ENCODE results near the gene AANAT.

The AANAT gene

DNA sequence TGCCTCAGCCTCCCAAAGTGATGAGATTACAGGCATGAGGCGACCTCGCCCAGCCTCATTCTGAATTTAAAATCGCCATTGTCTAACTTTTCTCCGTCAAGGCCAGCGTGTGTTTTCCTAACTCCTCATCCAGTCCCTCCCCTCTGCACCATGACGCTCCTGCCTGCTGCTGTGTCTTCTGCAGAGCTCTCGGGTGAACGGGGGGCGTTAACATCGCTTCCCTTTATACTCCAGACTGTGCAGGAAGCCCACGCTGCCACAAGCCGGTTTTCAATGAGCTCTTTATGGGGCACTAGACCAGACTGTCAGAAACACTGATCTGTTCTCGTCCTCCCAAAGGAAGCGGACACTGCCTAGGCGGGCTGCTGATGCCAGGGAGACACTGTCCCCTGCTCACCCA is 13.2 kb downstream of the AANAT start:
- no peak for DNase-seq (ENCODE audit: low read depth)
- TF ChIP-seq, protein P1, sequence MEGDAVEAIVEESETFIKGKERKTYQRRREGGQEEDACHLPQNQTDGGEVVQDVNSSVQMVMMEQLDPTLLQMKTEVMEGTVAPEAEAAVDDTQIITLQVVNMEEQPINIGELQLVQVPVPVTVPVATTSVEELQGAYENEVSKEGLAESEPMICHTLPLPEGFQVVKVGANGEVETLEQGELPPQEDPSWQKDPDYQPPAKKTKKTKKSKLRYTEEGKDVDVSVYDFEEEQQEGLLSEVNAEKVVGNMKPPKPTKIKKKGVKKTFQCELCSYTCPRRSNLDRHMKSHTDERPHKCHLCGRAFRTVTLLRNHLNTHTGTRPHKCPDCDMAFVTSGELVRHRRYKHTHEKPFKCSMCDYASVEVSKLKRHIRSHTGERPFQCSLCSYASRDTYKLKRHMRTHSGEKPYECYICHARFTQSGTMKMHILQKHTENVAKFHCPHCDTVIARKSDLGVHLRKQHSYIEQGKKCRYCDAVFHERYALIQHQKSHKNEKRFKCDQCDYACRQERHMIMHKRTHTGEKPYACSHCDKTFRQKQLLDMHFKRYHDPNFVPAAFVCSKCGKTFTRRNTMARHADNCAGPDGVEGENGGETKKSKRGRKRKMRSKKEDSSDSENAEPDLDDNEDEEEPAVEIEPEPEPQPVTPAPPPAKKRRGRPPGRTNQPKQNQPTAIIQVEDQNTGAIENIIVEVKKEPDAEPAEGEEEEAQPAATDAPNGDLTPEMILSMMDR (conservative IDR thresholded peaks at IDR 0.05; ENCODE audit: low read length), result no peak
- no peak overlapping the region for H3K4me3 ChIP-seq (ENCODE audit: low read length)

DNA sequence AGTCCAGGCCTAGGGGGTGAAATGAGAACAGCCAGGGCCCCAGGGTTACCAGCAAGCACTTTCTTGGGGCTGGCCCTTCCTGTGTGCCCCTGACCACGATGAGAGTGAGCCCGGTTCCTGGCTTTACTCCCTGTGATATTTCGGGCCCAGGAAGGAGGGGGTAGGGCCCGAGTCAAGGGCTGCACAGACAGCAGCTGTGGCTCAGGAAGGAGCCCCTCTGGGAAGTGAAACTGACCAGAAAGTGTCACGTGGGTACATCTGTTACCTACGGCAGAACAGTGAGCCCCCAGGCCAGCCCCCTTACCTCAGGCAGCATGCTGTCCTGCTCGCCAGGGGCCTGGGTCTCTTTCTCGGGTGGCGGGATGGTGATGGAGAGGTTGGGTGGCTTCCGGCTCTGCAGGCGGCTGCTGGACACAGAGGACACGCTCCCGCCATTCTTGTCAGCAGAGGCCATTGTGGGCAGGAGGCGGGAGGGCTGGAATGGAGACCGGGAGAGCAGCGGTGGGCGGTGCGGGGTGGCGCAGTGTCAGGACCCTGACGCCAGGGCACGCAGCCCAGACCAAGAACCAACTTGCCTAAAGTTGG is 13.8 kb downstream of the AANAT start:
- DNase-seq (ENCODE audit: low read depth), result no peak
- no peak overlapping the region for H3K4me3 ChIP-seq (ENCODE audit: low read length)
- TF ChIP-seq, protein P1 (conservative IDR thresholded peaks at IDR 0.05; ENCODE audit: low read length), result no peak

DNA sequence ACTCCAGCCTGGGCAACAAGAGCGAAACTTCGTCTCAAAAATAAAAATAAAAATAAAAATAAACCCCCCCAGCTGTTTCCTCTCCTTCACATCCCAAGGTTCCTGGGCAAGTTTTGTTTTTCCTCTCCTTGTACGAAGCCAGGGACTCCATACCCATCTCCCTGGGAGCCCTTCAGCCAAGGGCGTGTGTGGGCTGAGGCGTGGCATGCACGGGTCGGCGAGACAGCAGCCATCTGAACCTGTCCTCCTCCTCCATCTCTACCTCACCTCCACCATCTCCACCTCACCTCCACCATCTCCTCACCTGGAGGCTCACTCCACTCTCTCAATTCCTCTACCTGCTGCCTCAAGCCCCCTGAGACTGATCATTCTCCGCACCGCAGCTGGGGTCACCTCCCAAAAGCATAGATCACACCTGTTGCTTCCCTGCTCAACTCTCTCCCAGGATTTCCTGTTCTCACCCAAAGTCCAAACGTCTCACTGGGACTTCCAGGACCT is 16.9 kb downstream of the AANAT start:
- H3K4me3 ChIP-seq (ENCODE audit: low read length), result no peak overlapping the region
- DNase-seq (ENCODE audit: low read depth), result no peak
- TF ChIP-seq, protein P1 (conservative IDR thresholded peaks at IDR 0.05; ENCODE audit: low read length), result no peak

DNA sequence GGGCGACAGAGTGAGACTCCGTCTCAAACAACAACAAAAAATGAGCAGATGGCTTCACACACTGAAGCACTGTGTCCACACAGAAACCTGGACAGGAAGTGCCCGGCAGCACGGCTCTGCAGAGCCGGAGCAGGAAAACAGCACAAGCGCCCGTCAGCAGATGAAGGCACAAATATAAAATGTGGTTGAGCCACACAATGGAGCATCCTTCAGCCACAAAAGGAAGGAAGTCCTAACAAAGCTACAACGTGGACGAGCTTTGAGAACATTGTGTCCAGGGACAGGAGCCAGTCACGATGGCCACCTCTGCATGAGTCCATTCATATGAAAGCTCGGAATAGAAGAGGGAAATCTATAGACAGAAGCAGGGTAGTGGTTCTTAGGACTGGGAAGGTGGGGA is 18.2 kb downstream of the AANAT start:
- DNase-seq (ENCODE audit: low read depth), result no peak
- no peak overlapping the region for H3K4me3 ChIP-seq (ENCODE audit: low read length)
- TF ChIP-seq, protein P1 (conservative IDR thresholded peaks at IDR 0.05; ENCODE audit: low read length), result no peak

DNA sequence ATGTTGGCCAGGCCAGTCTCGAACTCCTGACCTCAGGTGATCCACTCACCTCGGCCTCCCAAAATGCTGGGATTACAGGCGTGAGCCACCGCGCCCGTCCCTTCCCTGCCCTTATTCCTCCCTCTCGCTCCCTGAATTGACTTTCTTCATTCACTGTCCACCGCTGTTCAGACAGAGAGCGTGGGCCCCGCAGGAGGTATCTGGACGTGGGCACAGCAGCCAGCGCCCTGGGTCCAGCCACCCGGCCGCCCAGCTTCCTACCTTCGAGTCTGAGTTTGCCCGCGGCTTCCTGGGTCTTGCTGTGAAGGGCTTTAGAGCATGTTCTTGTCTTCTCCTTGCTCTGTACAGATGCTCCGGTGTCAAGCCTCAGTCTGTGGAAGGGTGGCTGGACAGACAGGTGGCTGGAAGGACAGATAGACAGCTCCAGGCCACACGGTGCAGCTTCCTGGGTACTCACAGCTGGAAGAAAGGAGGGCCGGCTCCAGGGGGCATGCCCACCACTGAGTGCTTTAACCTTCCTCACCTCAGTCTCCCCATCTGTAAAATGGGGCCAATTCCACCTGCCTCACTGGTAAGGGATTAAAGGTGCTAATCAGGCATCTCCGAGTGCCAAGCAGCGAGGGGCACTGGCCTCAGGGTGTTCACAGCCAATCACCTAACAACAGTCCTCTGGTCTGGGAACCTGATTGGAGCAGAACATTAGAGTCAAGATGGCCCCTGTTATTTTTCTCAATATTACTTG is 20.2 kb downstream of the AANAT start:
- H3K4me3 ChIP-seq (ENCODE audit: low read length), result no peak overlapping the region
- TF ChIP-seq, protein P1 (conservative IDR thresholded peaks at IDR 0.05; ENCODE audit: low read length), result no peak
- DNase-seq (ENCODE audit: low read depth), result no peak

DNA sequence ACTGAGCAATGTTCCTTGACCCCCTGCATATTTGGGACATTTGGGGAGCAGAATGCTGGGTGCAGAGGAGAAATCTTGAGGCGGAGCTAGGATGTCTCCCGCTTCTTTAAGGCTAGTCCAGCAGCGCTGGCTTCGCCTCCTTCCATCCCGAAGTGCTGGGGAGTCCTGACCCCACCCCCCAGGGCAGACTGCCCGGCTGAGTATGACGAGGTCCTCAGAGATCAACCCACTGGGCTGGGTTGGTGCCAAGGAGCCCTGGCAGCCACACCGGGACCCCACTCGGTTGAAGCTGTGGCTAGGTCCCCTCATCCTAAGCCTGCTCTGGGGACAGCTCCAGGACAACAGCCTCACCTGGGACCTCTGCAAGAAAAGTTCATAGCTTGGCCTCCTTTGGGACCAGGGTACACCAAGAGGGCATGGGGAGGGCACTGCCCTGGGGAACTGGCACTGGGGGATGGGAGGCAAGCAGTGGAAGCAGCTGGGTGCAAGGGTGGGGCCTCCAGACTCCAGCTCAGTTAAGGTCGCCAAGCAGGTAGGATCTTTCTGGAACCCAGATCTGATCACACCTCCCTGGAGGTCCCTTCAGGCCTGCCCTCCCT is 22.8 kb downstream of the AANAT start:
- TF ChIP-seq, protein P1 (conservative IDR thresholded peaks at IDR 0.05; ENCODE audit: low read length), result no peak
- DNase-seq (ENCODE audit: low read depth), result no peak
- no peak overlapping the region for H3K4me3 ChIP-seq (ENCODE audit: low read length)
